ENCODE results near the gene AHCYL2. TPM values are rescaled to one million over a fixed set of nuclear protein-coding genes. Genes with fewer than 3 reads are reported as not detected.

Gene AHCYL2
- total RNA-seq, 1 experiment from 2014 or later = 23.2 TPM

- H3K27ac Mint-ChIP-seq = no peak overlapping the region
- no peak overlapping the region for H2AFZ ChIP-seq (ENCODE audit: low read length)
- no peaks in the 10 kb centered on the region; the same call in 1 of the 2 replicates for H3K4me1 ChIP-seq (ENCODE audit: insufficient read depth, low read length)
- H2BK20ac ChIP-seq (ENCODE audit: low read depth, low read length, poor library complexity, severe bottlenecking) = no peak overlapping the region
- H4K8ac ChIP-seq (replicated peaks; ENCODE audit: insufficient read length, low read depth, low read length) = no peak overlapping the region
- DNase-seq = no peak
- no peak overlapping the region for H2BK120ac ChIP-seq (ENCODE audit: low read depth, low read length, poor library complexity, severe bottlenecking)
- no peaks in the 10 kb centered on the region for H3K27me3 Mint-ChIP-seq (ENCODE audit: low read depth)
- no peak overlapping the region for H3K56ac ChIP-seq (ENCODE audit: insufficient read length, low read depth, low read length)
- no peak overlapping the region for H3K4me3 Mint-ChIP-seq
- H2AK5ac ChIP-seq (ENCODE audit: insufficient read length, low read length) = no peak overlapping the region
- no peak overlapping the region for H3T11ph ChIP-seq (ENCODE audit: low read length)
- H3K27me3 ChIP-seq (ENCODE audit: insufficient read depth, low read length) = no peaks in the 10 kb centered on the region
- H3K79me1 ChIP-seq (ENCODE audit: insufficient read depth, low read depth, low read length, poor library complexity, severe bottlenecking) = peaks cover 2% of the 10 kb centered on the region
- H3K18ac ChIP-seq (ENCODE audit: insufficient read length, low read depth, low read length) = no peak overlapping the region
- peaks cover 12 to 14% (median 12%) of the 10 kb centered on the region in 3 experiments; a peak in 6 of 7 replicates for H3K36me3 Mint-ChIP-seq (ENCODE audit: insufficient read depth in 1 of 3, low read depth in 3 of 3)
- H3K27ac ChIP-seq (ENCODE audit: insufficient read length, low read depth, low read length) = no peak overlapping the region
- no peak overlapping the region for H3K23ac ChIP-seq (ENCODE audit: insufficient read length, low read depth, low read length)
- H3K23me2 ChIP-seq (ENCODE audit: insufficient read length, low read depth, low read length, poor library complexity, severe bottlenecking) = no peaks in the 10 kb centered on the region
- no peak overlapping the region for H2BK5ac ChIP-seq (ENCODE audit: insufficient read length, low read length)
- no peak overlapping the region for H2BK15ac ChIP-seq (ENCODE audit: low read depth, low read length)
- H3K9ac ChIP-seq (ENCODE audit: extremely low read depth, insufficient read length, low read length) = no peak overlapping the region
- H4K20me1 ChIP-seq (ENCODE audit: control insufficient read depth, insufficient read depth, insufficient read length) = no peaks in the 10 kb centered on the region
- no peak overlapping the region for H3K4me2 ChIP-seq (ENCODE audit: insufficient read depth, insufficient read length, low read length)
- TF ChIP-seq CTCF (conservative IDR thresholded peaks at IDR 0.05) = no peak
- no peak overlapping the region for H2BK12ac ChIP-seq (ENCODE audit: insufficient read length, low read depth, low read length)
- H4K5ac ChIP-seq (ENCODE audit: insufficient read length, low read depth, low read length) = no peak overlapping the region
- no peak overlapping the region for H3K4ac ChIP-seq (ENCODE audit: low read depth, low read length)
- no CpG with 5 or more reads among the region's 3 CpGs for WGBS (ENCODE audit: extremely low coverage, insufficient read length, low lambda C conversion rate)
- no peaks in the 10 kb centered on the region for H3K9me3 ChIP-seq (ENCODE audit: control insufficient read depth, low read depth, low read length)
- no peak overlapping the region for H3K14ac ChIP-seq (ENCODE audit: insufficient read depth, low read length)
- H3K79me2 ChIP-seq (ENCODE audit: insufficient read depth, low read length) = no peaks in the 10 kb centered on the region; the same call in 1 of the 2 replicates
- H4K91ac ChIP-seq (ENCODE audit: insufficient read length, low read depth, low read length) = no peak overlapping the region
- peaks cover 0 to 10% of the 10 kb centered on the region in 2 experiments; a peak in 2 of 4 replicates for H3K4me1 Mint-ChIP-seq
- peaks cover 4 to 9% of the 10 kb centered on the region in 2 experiments; a peak in 4 of 5 replicates for H3K9me3 Mint-ChIP-seq
These were observed 45.2 kb downstream of the AHCYL2 start for GRCh38 chr7:129270077-129270476.

Data from H9 (cell line).